ENCODE measurements around the gene TRPM2.

Gene TRPM2

DNA sequence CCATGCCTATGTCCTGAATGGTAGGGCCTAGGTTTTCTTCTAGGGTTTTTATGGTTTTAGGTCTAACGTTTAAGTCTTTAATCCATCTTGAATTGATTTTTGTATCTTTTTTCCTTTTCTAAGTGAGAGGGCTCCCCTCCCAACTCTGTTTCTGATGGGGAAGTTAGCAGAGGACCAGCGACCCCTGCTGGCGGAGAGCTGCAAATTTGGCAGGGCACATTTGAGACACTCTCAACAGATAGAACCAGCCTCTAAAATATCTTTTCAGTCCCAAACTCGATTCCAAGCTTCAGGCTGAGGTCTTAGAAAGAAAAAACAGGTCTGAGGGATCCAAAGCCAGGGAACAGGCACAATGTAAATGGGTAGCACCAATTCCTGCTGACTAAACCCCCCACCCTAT lies 134.4 kb downstream of the TRPM2 start:
- DNase-seq, result peak; percentile 35

DNA sequence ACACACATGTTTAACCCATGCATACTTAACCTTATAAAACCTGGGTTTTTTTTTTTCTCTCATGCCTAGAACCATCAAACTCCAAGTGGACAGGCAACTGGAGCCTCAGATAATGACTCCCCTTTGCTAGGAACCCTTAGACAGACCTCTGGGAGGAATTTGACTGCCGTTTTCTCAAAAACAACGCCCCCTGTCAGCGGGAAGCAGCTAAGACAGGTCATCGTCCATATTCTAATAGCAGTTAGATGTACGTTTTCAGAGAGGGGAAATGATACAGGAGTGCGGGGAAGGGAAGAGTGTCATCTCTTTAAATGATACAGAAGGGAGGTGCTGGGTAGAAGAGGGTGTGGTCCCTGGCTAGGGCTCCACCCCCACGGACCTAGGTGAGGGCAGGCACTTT lies 136.5 kb downstream of the TRPM2 start:
- no peak for DNase-seq

DNA sequence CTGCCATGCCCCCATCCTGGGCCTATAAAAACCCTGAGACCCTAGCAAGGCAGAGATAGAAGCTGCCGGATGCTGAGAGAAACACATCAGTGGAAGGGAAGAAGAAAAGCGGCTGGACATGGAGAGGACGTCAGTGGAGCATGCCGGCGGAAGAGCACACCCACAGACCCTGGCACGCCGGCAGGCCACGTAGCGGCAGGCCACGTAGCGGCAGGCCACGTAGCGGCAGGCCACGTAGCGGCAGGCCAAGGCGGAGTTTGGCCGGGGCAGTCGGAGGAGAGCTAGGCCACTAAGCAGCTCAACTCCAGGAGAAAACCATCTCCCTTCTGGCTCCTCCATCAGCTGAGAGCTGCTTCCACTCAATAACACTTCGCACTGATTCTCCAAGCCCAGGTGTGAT lies 137.0 kb downstream of the TRPM2 start:
- DNase-seq, result no peak

DNA sequence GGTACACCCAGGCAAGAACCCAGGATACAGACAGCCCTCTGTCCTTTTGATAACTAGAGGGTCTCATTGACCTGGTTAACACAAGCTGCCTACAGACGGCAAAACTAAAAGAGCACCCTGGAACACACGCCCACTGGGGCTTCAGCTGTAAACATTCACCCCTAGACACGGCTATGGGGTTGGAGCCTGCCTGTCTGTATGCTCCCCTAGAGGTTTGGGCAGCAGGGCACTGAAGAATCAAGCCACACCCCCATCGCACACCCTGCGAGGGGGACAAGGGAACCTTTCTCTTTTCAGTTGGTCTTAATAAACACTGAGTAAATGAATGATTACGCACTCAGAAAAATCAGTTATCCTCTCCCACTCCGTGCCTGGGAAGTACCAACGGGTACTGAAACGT lies 137.4 kb downstream of the TRPM2 start:
- DNase-seq, result no peak

Data from CD4-positive, alpha-beta T cell treated with Interferon gamma for 1 hour (primary cell).